HEK293T (cell line): ENCODE data around the gene RNF149.

Experiments
- BHLHE40 ChIP-seq: fragments of 450-650 bp; IDR thresholded peaks from 2 replicates; pipeline ENCODE4 v1.6.1; 2016; ENCODE audit warnings: mild to moderate bottlenecking, moderate library complexity, borderline replicate concordance
- CTBP1 ChIP-seq: fragments of 450-650 bp; IDR thresholded peaks from 2 replicates; pipeline ENCODE4 v1.6.1; 2016; ENCODE audit warnings: borderline replicate concordance
- ELF4 ChIP-seq: fragments of 450-650 bp; IDR thresholded peaks from 2 replicates; pipeline ENCODE4 v1.6.1; 2017; ENCODE audit warnings: antibody characterized with exemption
- FOXA1 ChIP-seq: fragments of 450-650 bp; IDR thresholded peaks from 2 replicates; pipeline ENCODE4 v1.6.1; 2016; ENCODE audit warnings: mild to moderate bottlenecking
- FOXK2 ChIP-seq: fragments of 450-650 bp; IDR thresholded peaks from 2 replicates; pipeline ENCODE4 v1.6.1; 2016; ENCODE audit warnings: mild to moderate bottlenecking
- FOXM1 ChIP-seq: fragments of 450-650 bp; IDR thresholded peaks from 2 replicates; pipeline ENCODE4 v1.6.1; 2017; ENCODE audit warnings: mild to moderate bottlenecking, borderline replicate concordance
- L3MBTL2 ChIP-seq: fragments of 450-650 bp; conservative IDR thresholded peaks from 2 replicates; pipeline ENCODE4 v1.6.1; 2016; ENCODE audit warnings: mild to moderate bottlenecking
- LEF1 ChIP-seq: fragments of 450-650 bp; IDR thresholded peaks from 2 replicates; pipeline ENCODE4 v1.6.1; 2017; ENCODE audit warnings: mild to moderate bottlenecking, borderline replicate concordance
- NFRKB ChIP-seq: fragments of 450-650 bp; IDR thresholded peaks from 2 replicates; pipeline ENCODE4 v1.6.1; 2016; ENCODE audit warnings: mild to moderate bottlenecking, moderate library complexity
- SP1 ChIP-seq: fragments of 450-650 bp; IDR thresholded peaks from 2 replicates; pipeline ENCODE4 v1.6.1; 2017
- SUZ12 ChIP-seq: fragments of 450-650 bp; IDR thresholded peaks from 2 replicates; pipeline ENCODE4 v1.6.1; 2016; ENCODE audit warnings: mild to moderate bottlenecking
- TARDBP ChIP-seq: fragments of 450-650 bp; IDR thresholded peaks from 2 replicates; pipeline ENCODE4 v1.6.1; 2016
- ZNF384 ChIP-seq: fragments of 450-650 bp; IDR thresholded peaks from 2 replicates; pipeline ENCODE4 v1.6.1; 2016

- TF ChIP-seq BHLHE40, result no peak
- no peak for TF ChIP-seq ZNF384
- no peak for TF ChIP-seq FOXA1
- TF ChIP-seq SUZ12, result no peak
- no peak for TF ChIP-seq FOXK2
- TF ChIP-seq SP1, result no peak
- TF ChIP-seq FOXM1, result no peak
- TF ChIP-seq NFRKB, result no peak
- no peak for TF ChIP-seq ELF4
- no peak for TF ChIP-seq TARDBP
- TF ChIP-seq L3MBTL2, result no peak
- no peak for TF ChIP-seq LEF1
- no peak for TF ChIP-seq CTBP1
Measured at GRCh38 chr2:101305492-101306078, 2.9 kb downstream of the RNF149 start.
